Transverse colon (tissue), 4 donors: ENCODE measurements around the gene LDB2. TPM values are rescaled to one million over a fixed set of nuclear protein-coding genes. Genes with fewer than 3 reads are reported as not detected.

Source experiments
- DNase-seq: peaks from one replicate; pipeline ENCODE4 v3.0.0-alpha.2; 2019
- H3K27ac ChIP-seq, 4 donors: fragments of 200-600 bp; sonication (generic); 2 replicates each; pipeline ENCODE4 v1.5.1; 2016 to 2018; ENCODE audit warnings: inconsistent platforms in 4 of 4
- H3K27me3 ChIP-seq: fragments of 200-600 bp; sonication (generic); 2 replicates; pipeline ENCODE4 v1.5.1; 2017; ENCODE audit warnings: inconsistent platforms
- H3K36me3 ChIP-seq, 4 donors: fragments of 200-600 bp; sonication (generic); 2 replicates each; pipeline ENCODE4 v1.5.1; 2017 to 2019; ENCODE audit warnings: inconsistent platforms in 4 of 4
- H3K4me1 ChIP-seq, 4 donors: fragments of 200-600 bp; sonication (generic); 2 replicates each; pipeline ENCODE4 v1.5.1; 2017 to 2020; ENCODE audit warnings: inconsistent platforms in 4 of 4
- H3K4me3 ChIP-seq, 4 donors: fragments of 200-600 bp; sonication (generic); 1 replicate in 1 of 4; 2 replicates in 3 of 4; pipeline versions ENCODE4 v1.5.1 to v1.6.1; 2017 to 2019; ENCODE audit warnings: inconsistent platforms in 4 of 4
- H3K9me3 ChIP-seq, 2 donors: fragments of 200-600 bp; sonication (generic); 2 replicates each; pipeline ENCODE4 v1.5.1; 2017 to 2019; ENCODE audit warnings: inconsistent platforms in 2 of 2
- EP300 ChIP-seq: sonication (generic); formaldehyde crosslinking; IDR thresholded peaks from one replicate; pipeline ENCODE4 v1.6.1; 2017; ENCODE audit warnings: antibody characterized with exemption, low read depth
- POLR2A ChIP-seq: fragments of 450-650 bp; IDR thresholded peaks from one replicate; pipeline ENCODE4 v1.6.1; 2016; ENCODE audit warnings: antibody characterized with exemption, mild to moderate bottlenecking, moderate library complexity
- POLR2AphosphoS5 ChIP-seq, 3 donors: sonication (generic); formaldehyde crosslinking; IDR thresholded peaks; one replicate each; pipeline ENCODE4 v1.6.1; 2016; ENCODE audit warnings: antibody characterized with exemption in 3 of 3
- WGBS, 2 donors: methylation state at CpG; one replicate each; pipeline ENCODE4 v1.1.5; 2018; ENCODE audit warnings: low coverage in 1 of 2; 5-methylcytosine and 5-hydroxymethylcytosine counted together
- in situ Hi-C, 4 donors: fragments of 200-750 bp; cut with MboI; loops; one replicate each; pipeline versions ENCODE4 v1.15.0 to v1.15.1; 2017; ENCODE audit warnings: low sequenced_read_pairs in 3 of 4, low pct_ligation_motif_present in 1 of 4, low pct_unique_long_range_greater_than_20kb in 1 of 4
- intact Hi-C: fragments of 100-400 bp; cut with DNase I; formaldehyde crosslinking; loops from one replicate; pipeline ENCODE4 v1.15.1; 2023; ENCODE audit warnings: low total_unique reads
- total RNA-seq, 4 donors: library from RNA; depleted of rRNA; stranded (reverse); fragments of >200 nt; gene quantifications; one replicate each; pipeline ENCODE4 v1.1.0, GENCODE V29; 2016
- TF ChIP-seq, protein P1 (sequence below), 5 experiments: fragments of 200-600 bp in 3 of 5; fragments of 450-650 bp in 2 of 5; sonication (generic) in 3 of 5; IDR thresholded peaks; 1 replicate in 2 of 5; 2 replicates in 3 of 5; pipeline ENCODE4 v1.5.1; 2016 to 2017; ENCODE audit warnings: antibody characterized with exemption in 5 of 5, inconsistent platforms in 3 of 5, mild to moderate bottlenecking in 2 of 5, moderate library complexity in 1 of 5

Gene LDB2
- total RNA-seq, 4 donors from 2014 or later: 7.0 to 46.6 (median 8.9) TPM

DNA sequence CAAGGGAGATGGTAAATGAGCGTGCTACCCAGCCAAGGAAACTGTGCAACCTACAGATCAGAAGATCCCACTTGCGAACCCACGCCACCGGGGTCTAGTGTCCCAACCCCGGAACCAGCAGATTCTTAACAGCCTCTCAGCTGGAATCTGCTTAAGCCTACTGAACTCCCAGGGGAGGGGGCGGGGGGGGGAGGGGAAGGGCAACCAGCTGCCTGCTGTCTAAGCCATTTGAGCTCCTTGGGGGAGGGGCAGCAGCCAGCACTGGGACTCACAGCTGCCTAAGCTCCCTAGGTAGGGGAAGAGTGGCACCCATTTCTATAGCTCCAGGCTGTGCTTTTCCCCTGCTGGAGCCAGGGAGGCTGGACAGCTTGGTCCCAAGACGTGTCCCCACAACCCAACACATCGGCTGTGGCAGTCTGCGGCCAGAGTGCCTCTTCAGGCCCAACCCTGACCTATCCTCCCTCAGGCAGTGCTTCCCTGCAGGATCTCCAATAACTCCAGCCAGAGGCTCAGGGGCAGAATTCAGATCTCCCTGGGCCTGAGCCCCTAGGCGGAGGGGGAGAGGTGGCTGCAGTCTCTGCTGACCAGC, 289.2 kb downstream of the LDB2 start:
- 91% methylated on average over 9 of the region's 10 CpGs; no CpG with 5 or more reads in 1 of the 2 donors for WGBS, 2 donors
- no peak for DNase-seq
- Histone ChIP-seq H3K9me3 (no peaks in the 10 kb centered on the region), H3K4me1 (no peaks in the 10 kb centered on the region), H3K27me3 (no peaks in the 10 kb centered on the region), H3K4me3 (no peak overlapping the region), H3K27ac (no peak overlapping the region), H3K36me3 (no peaks in the 10 kb centered on the region)
- in situ Hi-C loops: no loop called here
- intact Hi-C loops: no loop called here
- no peak for TF ChIP-seq POLR2A
- TF ChIP-seq POLR2AphosphoS5 (IDR thresholded peaks at IDR 0.05): no peak
- no peak for TF ChIP-seq EP300
- TF ChIP-seq, protein P1, sequence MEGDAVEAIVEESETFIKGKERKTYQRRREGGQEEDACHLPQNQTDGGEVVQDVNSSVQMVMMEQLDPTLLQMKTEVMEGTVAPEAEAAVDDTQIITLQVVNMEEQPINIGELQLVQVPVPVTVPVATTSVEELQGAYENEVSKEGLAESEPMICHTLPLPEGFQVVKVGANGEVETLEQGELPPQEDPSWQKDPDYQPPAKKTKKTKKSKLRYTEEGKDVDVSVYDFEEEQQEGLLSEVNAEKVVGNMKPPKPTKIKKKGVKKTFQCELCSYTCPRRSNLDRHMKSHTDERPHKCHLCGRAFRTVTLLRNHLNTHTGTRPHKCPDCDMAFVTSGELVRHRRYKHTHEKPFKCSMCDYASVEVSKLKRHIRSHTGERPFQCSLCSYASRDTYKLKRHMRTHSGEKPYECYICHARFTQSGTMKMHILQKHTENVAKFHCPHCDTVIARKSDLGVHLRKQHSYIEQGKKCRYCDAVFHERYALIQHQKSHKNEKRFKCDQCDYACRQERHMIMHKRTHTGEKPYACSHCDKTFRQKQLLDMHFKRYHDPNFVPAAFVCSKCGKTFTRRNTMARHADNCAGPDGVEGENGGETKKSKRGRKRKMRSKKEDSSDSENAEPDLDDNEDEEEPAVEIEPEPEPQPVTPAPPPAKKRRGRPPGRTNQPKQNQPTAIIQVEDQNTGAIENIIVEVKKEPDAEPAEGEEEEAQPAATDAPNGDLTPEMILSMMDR (IDR thresholded peaks at IDR 0.05): no peak

DNA sequence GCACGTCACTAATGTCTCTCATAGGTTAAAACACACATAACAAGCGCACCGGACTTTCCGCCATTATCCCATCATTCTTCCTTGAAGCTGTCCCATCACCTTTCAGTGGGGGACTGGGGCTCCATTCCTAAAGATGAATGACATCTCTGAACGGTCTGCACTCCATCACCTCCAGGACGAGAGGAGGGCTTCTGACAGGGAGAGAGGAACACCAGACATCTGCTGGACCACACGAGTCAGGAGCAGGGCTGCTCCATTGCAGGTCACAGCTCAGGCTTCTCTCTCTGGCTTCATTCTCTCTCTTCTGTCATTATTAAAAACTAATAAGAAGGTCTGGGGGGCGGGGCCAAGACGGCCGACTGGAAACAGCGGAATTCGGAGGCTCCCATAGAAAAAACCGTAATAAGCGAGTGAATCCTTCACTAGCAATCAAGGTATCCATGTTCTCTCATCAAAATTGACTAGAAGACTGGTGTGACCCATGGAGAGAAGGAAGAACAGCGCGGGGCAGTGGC, 289.8 kb downstream of the LDB2 start:
- TF ChIP-seq POLR2A (no peak), EP300 (no peak)
- in situ Hi-C loops: no loop called here
- intact Hi-C loops: no loop called here

DNA sequence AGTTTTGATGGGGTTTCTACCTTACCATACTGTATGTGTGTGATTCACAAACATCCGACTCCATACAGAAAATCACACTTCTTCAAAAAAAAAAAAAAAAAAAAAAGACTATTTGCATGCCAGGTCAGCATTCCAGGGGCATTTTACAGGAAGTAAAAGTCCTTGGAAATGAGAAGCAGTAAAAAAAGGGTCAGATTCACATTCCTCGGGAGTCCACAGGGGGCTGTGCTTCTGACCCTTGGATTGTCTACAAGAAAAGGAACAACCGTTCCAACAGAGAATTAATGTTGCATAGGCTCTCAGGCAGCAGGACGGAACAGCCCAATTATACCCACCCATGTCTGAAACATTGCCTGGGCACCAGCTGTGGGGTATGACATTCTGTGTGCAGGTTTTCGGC, 290.3 kb downstream of the LDB2 start:
- 65 to 73% methylated on average over 1 to 5 of the region's 5 CpGs for WGBS, 2 donors
- no peak overlapping the region for H3K27ac ChIP-seq
- no peaks in the 10 kb centered on the region for H3K36me3 ChIP-seq
- no peaks in the 10 kb centered on the region for H3K9me3 ChIP-seq
- no peak for DNase-seq
- H3K4me1 ChIP-seq: no peaks in the 10 kb centered on the region
- intact Hi-C loops: no loop called here
- no peaks in the 10 kb centered on the region for H3K27me3 ChIP-seq
- H3K4me3 ChIP-seq: no peak overlapping the region
- TF ChIP-seq EP300 (no peak), POLR2AphosphoS5 (IDR thresholded peaks at IDR 0.05) (no peak), POLR2A (no peak)
- TF ChIP-seq, protein P1 (IDR thresholded peaks at IDR 0.05): no peak
- in situ Hi-C loops: no loop called here

More for the DNA sequence above, 289.8 kb downstream of the LDB2 start:
- 83 to 90% methylated on average over 7 to 16 of the region's 16 CpGs for WGBS, 2 donors
- Histone ChIP-seq H3K27ac (no peak overlapping the region), H3K9me3 (no peaks in the 10 kb centered on the region), H3K36me3 (no peaks in the 10 kb centered on the region), H3K27me3 (no peaks in the 10 kb centered on the region), H3K4me1 (no peaks in the 10 kb centered on the region), H3K4me3 (no peak overlapping the region)
- DNase-seq: no peak

DNA sequence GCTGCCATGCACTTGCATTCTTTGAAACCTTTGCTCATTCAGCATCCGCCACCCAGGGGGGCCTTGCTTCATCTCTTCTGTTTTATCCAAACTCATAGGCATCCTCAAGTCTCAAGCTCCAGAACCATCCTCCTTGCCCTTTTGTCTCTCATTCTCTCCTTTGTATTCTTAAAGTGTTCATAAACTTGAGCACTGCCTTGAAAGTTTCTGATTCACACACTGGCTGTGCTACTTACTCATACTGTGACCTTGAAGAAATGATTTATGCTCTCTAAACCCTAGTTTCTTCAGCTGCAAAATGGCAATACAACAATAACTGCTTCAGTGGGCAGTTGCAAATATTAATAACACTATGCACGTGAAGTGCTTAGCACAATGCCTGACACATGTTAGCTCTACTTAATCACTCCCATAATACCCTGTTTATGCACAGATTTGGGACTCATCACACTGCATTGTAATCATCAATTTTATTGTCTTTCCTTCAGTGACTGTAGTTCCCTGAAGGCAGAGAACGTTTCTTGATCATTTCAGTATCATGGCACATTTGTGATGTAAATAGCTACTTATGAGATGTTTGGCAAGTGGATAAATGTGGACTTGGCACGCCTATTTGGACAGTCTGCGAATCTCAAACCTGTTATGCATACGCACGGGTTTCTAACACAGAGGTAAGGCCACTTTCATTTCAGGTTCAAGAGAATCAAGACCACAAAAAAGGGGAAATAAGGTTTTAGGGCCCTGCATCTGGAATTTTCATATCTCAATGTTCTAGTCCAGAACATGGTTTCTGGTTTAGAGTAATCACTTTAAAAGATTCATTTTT, 291.0 kb downstream of the LDB2 start:
- H3K4me1 ChIP-seq: no peaks in the 10 kb centered on the region
- no peaks in the 10 kb centered on the region for H3K27me3 ChIP-seq
- 72 to 88% methylated on average over 5 to 7 of the region's 7 CpGs for WGBS, 2 donors
- no peak overlapping the region for H3K27ac ChIP-seq
- no peak overlapping the region for H3K4me3 ChIP-seq
- intact Hi-C loops (no loop called here), in situ Hi-C loops (no loop called here)
- H3K9me3 ChIP-seq: no peaks in the 10 kb centered on the region
- H3K36me3 ChIP-seq: no peaks in the 10 kb centered on the region
- no peak for TF ChIP-seq EP300
- no peak for TF ChIP-seq POLR2A
- no peak for TF ChIP-seq POLR2AphosphoS5 (IDR thresholded peaks at IDR 0.05)
- TF ChIP-seq, protein P1 (IDR thresholded peaks at IDR 0.05): no peak
- DNase-seq: no peak
